HG03575 (cell line): ENCODE data around the gene LRP5.
"Not testable (repeated sequence)": the region's sequence is repeated elsewhere in the genome, so short reads cannot be mapped to it uniquely, and the experiment has no call there.

Source experiments
- ATAC-seq: cut with Tn5 transposase; IDR thresholded peaks from one replicate; pipeline ENCODE4 v1.9.1; 2021; ENCODE audit not compliant: unreplicated experiment, insufficient number of reproducible peaks, low FRiP score; ENCODE audit errors: extremely low read depth

Gene LRP5

GRCh38 chr11:68424981-68425865 lies 112.8 kb downstream of the LRP5 start:
- no peak for ATAC-seq

DNA sequence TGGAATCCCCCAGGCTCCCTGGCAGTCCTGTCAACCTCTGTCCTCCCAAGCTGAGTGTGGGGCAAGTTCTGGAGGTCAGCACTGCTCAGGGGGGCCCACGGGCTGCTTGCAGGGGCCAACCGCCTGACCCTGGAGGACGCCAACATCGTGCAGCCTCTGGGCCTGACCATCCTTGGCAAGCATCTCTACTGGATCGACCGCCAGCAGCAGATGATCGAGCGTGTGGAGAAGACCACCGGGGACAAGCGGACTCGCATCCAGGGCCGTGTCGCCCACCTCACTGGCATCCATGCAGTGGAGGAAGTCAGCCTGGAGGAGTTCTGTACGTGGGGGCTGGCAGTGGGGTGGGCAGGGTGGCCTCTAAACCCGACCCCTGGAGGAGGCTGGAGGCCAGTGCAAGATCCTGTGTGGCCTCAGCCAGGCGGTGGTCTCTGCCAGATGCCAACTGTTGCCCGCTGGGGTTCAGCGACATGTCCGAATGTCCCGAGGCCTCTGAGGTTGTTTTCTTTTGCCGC lies 113.5 kb downstream of the LRP5 start:
- ATAC-seq = no peak

GRCh38 chr11:68429661-68430060 lies 117.3 kb downstream of the LRP5 start:
- ATAC-seq = no peak

GRCh38 chr11:68430384-68430783 lies 118.0 kb downstream of the LRP5 start:
- ATAC-seq = no peak

GRCh38 chr11:68430801-68431200 lies 118.4 kb downstream of the LRP5 start:
- no peak for ATAC-seq

GRCh38 chr11:68431984-68432645 lies 119.7 kb downstream of the LRP5 start:
- ATAC-seq = no peak

GRCh38 chr11:68432874-68433273 lies 120.5 kb downstream of the LRP5 start:
- ATAC-seq = no peak

DNA sequence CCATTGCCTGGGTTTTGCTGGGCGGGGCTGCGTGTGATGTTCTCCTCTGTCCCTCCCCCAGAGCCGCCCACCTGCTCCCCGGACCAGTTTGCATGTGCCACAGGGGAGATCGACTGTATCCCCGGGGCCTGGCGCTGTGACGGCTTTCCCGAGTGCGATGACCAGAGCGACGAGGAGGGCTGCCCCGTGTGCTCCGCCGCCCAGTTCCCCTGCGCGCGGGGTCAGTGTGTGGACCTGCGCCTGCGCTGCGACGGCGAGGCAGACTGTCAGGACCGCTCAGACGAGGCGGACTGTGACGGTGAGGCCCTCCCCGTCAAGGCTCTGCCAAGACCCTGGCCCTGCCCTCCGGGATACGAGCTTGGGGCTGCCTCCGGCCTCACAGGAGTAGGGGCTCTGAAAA lies 121.2 kb downstream of the LRP5 start:
- ATAC-seq = no peak

- ATAC-seq = not testable (repeated sequence)
Measured at GRCh38 chr11:68434159-68434558, 121.8 kb downstream of the LRP5 start.

DNA sequence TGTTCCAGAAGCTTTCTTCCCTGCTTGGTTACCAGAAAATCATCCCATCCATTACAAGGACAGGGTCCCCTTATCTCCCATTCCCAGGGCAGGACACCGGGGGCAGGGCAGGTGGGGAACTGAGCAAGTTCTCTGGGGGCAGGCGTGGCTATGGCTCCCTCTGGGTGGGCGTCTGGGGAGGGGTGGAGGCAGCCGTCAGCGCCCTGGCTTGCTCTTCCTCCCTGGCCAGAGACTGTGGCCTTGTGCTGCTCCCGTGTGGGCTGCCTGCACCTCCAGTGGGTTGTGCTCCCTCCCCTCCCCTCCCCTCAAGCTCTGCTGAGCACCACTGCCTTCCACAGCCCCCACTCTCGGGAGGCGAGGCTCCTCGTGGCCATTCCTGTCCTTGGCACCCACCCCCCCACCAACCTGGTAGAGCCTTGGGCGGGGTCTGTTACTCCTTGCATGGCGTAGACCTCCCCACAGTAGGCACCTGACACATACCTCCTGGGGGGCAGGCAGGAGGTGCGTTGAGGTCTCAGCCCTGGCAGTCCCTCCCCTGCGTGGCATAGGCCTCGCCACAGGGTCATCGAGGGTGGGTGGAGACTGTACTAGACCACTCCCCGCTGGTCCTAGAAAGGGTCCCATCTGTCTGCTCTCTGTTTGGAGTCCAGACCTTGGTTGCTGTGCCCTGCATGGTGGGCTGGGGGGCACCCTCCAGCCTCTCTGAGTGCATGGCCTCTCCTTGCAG lies 123.9 kb downstream of the LRP5 start:
- ATAC-seq = no peak

GRCh38 chr11:68436985-68437926 lies 124.9 kb downstream of the LRP5 start:
- no peak for ATAC-seq

DNA sequence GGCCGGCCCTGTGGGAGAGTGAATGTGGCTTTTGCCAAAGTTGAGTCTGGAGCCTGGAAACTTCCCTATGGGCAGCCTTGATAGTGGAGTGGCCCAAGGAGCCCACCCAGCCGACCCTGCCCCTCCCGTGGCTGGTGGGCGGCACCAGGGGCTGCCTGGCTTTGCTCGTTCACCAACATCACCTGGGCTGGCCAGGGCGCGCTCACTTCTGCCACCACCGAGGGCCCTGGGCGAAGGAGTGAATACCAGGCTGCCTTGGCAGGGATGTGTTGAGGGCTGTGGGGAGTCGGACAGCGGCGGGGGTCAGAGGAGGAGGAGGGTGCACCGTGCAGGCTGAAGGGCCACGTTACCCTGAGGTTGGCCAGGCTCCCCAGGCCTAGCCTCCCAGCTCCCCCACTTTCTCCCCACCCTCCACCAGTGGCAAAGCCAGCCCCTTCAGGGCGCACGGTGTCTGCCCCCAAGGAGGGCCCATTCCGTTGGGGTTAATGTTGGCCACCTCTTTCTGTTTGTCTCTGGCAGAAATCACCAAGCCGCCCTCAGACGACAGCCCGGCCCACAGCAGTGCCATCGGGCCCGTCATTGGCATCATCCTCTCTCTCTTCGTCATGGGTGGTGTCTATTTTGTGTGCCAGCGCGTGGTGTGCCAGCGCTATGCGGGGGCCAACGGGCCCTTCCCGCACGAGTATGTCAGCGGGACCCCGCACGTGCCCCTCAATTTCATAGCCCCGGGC lies 125.7 kb downstream of the LRP5 start:
- no peak for ATAC-seq

DNA sequence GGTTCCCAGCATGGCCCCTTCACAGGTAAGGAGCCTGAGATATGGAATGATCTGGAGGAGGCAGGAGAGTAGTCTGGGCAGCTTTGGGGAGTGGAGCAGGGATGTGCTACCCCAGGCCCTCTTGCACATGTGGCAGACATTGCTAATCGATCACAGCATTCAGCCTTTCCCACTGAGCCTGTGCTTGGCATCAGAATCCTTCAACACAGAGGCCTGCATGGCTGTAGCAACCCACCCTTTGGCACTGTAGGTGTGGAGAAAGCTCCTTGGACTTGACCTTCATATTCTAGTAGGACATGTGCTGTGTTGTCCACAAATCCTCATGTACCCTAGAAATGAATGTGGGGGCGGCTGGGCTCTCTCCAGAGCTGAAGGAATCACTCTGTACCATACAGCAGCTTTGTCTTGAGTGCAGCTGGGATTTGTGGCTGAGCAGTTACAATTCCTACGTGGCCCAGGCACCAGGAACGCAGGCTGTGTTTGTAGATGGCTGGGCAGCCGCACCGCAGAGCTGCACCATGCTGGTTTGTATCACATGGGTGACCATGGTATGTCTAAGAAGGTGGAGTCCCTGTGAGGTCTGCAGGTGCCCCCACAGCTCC lies 126.4 kb downstream of the LRP5 start:
- ATAC-seq = no peak

- ATAC-seq = no peak
Measured at GRCh38 chr11:68439355-68440065, 127.1 kb downstream of the LRP5 start.

DNA sequence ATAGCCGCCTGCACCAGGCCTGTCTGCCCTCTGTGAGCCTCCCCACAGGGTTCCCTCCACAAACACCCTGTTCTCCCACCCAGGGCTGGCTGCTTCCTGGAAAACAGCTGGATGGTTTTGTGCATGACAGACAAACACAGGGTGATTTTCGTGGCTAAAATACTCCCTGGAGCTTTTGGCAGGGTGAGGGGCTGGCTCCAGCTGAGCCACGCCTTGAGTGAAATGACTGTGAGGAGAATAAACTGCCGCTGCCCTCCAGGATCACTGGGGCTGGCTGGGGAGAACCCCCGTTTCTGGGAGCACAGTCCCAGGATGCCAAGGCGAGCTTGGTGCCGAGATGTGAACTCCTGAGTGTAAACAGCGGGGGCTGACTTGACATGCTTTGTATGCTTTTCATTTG lies 127.8 kb downstream of the LRP5 start:
- ATAC-seq = no peak

- ATAC-seq = no peak
Measured at GRCh38 chr11:68441466-68442230, 129.3 kb downstream of the LRP5 start.
